CD4-positive, alpha-beta T cell (primary cell): ENCODE results near the gene VTA1. TPM values are rescaled to one million over a fixed set of nuclear protein-coding genes. Genes with fewer than 3 reads are reported as not detected.
"Not testable (repeated sequence)": the region's sequence is repeated elsewhere in the genome, so short reads cannot be mapped to it uniquely, and the experiment has no call there.

Experiments used
- ATAC-seq: fragments of 200-7000 bp; cut with Tn5 transposase; one replicate; pipeline ENCODE4 v1.10.0; 2022; ENCODE audit warnings: mild to moderate bottlenecking; ENCODE audit not compliant: poor library complexity
- CTCF ChIA-PET: fragments of 350-600 bp; sonication (Branson Sonifier 250); formaldehyde crosslinking; loops from one replicate; lab custom pipeline; 2021; ENCODE audit warnings: antibody characterized with exemption, inconsistent platforms; lab: Charles Lee
- POLR2A ChIA-PET: fragments of 350-600 bp; sonication (Branson Sonifier 250); formaldehyde crosslinking; loops from one replicate; lab custom pipeline; 2021; ENCODE audit warnings: antibody characterized with exemption, inconsistent platforms; lab: Charles Lee
- DNase-seq, 14 experiments: peaks; one replicate each; pipeline ENCODE4 v3.0.0-alpha.2; 2013 to 2020; ENCODE audit warnings: mixed read lengths in 2 of 14
- H3K27ac ChIP-seq, 2 donors: one replicate each; pipeline versions ENCODE4 v1.5.1 to v1.7.0; 2013; ENCODE audit warnings: low read length in 2 of 2, low read depth in 1 of 2, mild to moderate bottlenecking in 1 of 2
- H3K27me3 ChIP-seq, 2 experiments: 1 replicate in 1 of 2; 2 replicates in 1 of 2; pipeline versions ENCODE4 v1.6.1 to v1.7.0; 2013; ENCODE audit warnings: low read length in 2 of 2, control low read depth in 1 of 2, mild to moderate bottlenecking in 1 of 2, moderate library complexity in 1 of 2; ENCODE audit not compliant: insufficient read depth in 2 of 2, control insufficient read depth in 1 of 2
- H3K36me3 ChIP-seq: one replicate; pipeline ENCODE4 v1.6.1; 2013; ENCODE audit warnings: low read length, control low read depth; ENCODE audit not compliant: insufficient read depth
- H3K4me1 ChIP-seq: one replicate; pipeline ENCODE4 v1.6.1; 2013; ENCODE audit warnings: low read length, control low read depth; ENCODE audit not compliant: insufficient read depth
- H3K4me3 ChIP-seq: one replicate; pipeline ENCODE4 v1.5.1; 2013; ENCODE audit warnings: mild to moderate bottlenecking, low read length, moderate library complexity
- H3K9me3 ChIP-seq, 2 experiments: 1 replicate in 1 of 2; 2 replicates in 1 of 2; pipeline versions ENCODE4 v1.6.1 to v1.7.0; 2013; ENCODE audit warnings: low read length in 2 of 2, mild to moderate bottlenecking in 2 of 2, control low read depth in 1 of 2, moderate library complexity in 1 of 2; ENCODE audit not compliant: control insufficient read depth in 1 of 2, insufficient read depth in 1 of 2
- H3K27ac Mint-ChIP-seq: one replicate; pipeline ENCODE4 v1.8.0; 2020; ENCODE audit warnings: mixed read lengths
- H3K27me3 Mint-ChIP-seq: one replicate; pipeline ENCODE4 v1.8.0; 2021; ENCODE audit warnings: mixed read lengths
- H3K36me3 Mint-ChIP-seq: one replicate; pipeline ENCODE4 v1.8.0; 2021; ENCODE audit warnings: low read depth, mixed read lengths
- H3K4me1 Mint-ChIP-seq: one replicate; pipeline ENCODE4 v1.8.0; 2021; ENCODE audit warnings: low read depth, mixed read lengths
- H3K4me3 Mint-ChIP-seq: one replicate; pipeline ENCODE4 v1.8.0; 2020; ENCODE audit warnings: mild to moderate bottlenecking, mixed read lengths
- H3K9me3 Mint-ChIP-seq: one replicate; pipeline ENCODE4 v1.8.0; 2020; ENCODE audit warnings: mixed read lengths
- intact Hi-C, 2 experiments: fragments of 100-400 bp; cut with DNase I in 1 of 2; cut with micrococcal nuclease in 1 of 2; formaldehyde crosslinking; loops; one replicate each; pipeline versions ENCODE4 v1.15.1 to v1.9.0; 2023 to 2025; cut with DNase I, micrococcal nuclease
- total RNA-seq, 174 experiments: library from RNA in 2 of 174; stranded (reverse) in 2 of 174; gene quantifications; one replicate each; pipeline ENCODE4 v1.2.3 and lab custom pipeline; 2021 to 2026
- TF ChIP-seq, protein P1 (sequence below): fragments of 200-600 bp; IDR thresholded peaks from one replicate; pipeline ENCODE4 v1.8.0; 2022; ENCODE audit warnings: antibody characterized with exemption, mild to moderate bottlenecking

VTA1 gene
- total RNA-seq, 2 experiments from 2014 or later = 13.5 to 18.0 TPM

DNA sequence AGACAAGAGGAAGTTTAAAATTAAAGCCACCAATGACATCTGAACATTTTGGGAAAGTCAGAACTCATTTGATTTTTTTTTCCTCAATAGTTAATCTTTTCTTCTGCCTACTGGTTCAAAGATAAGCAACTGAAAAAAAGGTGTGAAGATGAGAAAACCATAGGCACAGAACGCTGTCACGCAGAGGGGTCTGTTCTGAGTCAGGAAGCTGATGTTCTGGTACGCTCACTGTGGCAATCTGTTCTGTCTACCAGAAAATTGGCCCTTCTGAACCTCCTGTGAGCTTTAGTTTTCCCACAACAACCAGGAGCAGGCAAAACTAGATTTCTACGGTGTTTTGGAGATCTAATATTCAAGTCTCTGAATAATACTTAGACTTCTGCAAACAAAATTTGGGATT, 78.1 kb downstream of the VTA1 start:
- peaks cover 2% of the 10 kb centered on the region for H3K36me3 Mint-ChIP-seq
- DNase-seq = no peak
- POLR2A ChIA-PET = no interaction called here
- Histone ChIP-seq H3K9me3 (no peaks in the 10 kb centered on the region), H3K4me3 (no peak overlapping the region), H3K36me3 (peaks cover 4% of the 10 kb centered on the region), H3K4me1 (no peaks in the 10 kb centered on the region), H3K27ac (no peak overlapping the region), H3K27me3 (no peaks in the 10 kb centered on the region)
- TF ChIP-seq, protein P1, sequence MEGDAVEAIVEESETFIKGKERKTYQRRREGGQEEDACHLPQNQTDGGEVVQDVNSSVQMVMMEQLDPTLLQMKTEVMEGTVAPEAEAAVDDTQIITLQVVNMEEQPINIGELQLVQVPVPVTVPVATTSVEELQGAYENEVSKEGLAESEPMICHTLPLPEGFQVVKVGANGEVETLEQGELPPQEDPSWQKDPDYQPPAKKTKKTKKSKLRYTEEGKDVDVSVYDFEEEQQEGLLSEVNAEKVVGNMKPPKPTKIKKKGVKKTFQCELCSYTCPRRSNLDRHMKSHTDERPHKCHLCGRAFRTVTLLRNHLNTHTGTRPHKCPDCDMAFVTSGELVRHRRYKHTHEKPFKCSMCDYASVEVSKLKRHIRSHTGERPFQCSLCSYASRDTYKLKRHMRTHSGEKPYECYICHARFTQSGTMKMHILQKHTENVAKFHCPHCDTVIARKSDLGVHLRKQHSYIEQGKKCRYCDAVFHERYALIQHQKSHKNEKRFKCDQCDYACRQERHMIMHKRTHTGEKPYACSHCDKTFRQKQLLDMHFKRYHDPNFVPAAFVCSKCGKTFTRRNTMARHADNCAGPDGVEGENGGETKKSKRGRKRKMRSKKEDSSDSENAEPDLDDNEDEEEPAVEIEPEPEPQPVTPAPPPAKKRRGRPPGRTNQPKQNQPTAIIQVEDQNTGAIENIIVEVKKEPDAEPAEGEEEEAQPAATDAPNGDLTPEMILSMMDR = no peak
- no peaks in the 10 kb centered on the region for H3K27me3 Mint-ChIP-seq
- H3K27ac Mint-ChIP-seq = no peak overlapping the region
- peaks cover 8% of the 10 kb centered on the region for H3K9me3 Mint-ChIP-seq
- intact Hi-C loops = loop anchor here in 1 of 2 experiments (10.0 kb wide), 1 partner anchor 160 kb away; no protein-coding TSS in a partner anchor
- ATAC-seq = no peak
- no peak overlapping the region for H3K4me3 Mint-ChIP-seq
- H3K4me1 Mint-ChIP-seq = no peaks in the 10 kb centered on the region
- CTCF ChIA-PET = no interaction called here

DNA sequence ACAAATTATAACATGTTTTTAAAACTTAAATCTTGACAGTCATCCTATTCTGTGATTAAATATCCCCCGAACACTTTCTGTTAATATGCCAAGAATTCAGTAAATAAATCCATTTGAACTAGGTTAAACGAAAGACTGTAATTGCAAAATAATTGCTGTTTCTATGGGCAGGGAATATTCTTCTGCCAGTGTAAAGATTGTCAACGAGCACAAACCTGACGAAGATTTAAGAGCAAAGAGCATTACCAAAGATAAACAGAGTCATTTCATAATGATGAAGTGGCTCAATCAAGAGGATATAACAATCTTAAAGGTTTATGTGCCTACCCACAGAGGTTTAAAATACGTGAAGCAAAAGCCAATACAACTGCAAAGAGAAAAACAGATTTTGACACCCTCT, 78.5 kb downstream of the VTA1 start:
- Mint-ChIP-seq H3K27me3 (no peaks in the 10 kb centered on the region), H3K4me1 (no peaks in the 10 kb centered on the region), H3K36me3 (no peaks in the 10 kb centered on the region), H3K27ac (no peak overlapping the region), H3K4me3 (no peak overlapping the region), H3K9me3 (peaks cover 8% of the 10 kb centered on the region)
- no peak overlapping the region for H3K27ac ChIP-seq
- ChIA-PET CTCF (no interaction called here), POLR2A (no interaction called here)
- no peaks in the 10 kb centered on the region for H3K27me3 ChIP-seq
- ATAC-seq = no peak
- no peak overlapping the region for H3K4me3 ChIP-seq
- no peaks in the 10 kb centered on the region for H3K4me1 ChIP-seq
- intact Hi-C loops = loop anchor here in 1 of 2 experiments (10.0 kb wide), 1 partner anchor 159 kb away; no protein-coding TSS in a partner anchor
- H3K36me3 ChIP-seq = no peaks in the 10 kb centered on the region
- TF ChIP-seq, protein P1 = no peak
- no peaks in the 10 kb centered on the region for H3K9me3 ChIP-seq
- no peak for DNase-seq

- CTCF ChIA-PET = no interaction called here
These were observed 79.7 kb downstream of the VTA1 start for GRCh38 chr6:142226731-142227130.

DNA sequence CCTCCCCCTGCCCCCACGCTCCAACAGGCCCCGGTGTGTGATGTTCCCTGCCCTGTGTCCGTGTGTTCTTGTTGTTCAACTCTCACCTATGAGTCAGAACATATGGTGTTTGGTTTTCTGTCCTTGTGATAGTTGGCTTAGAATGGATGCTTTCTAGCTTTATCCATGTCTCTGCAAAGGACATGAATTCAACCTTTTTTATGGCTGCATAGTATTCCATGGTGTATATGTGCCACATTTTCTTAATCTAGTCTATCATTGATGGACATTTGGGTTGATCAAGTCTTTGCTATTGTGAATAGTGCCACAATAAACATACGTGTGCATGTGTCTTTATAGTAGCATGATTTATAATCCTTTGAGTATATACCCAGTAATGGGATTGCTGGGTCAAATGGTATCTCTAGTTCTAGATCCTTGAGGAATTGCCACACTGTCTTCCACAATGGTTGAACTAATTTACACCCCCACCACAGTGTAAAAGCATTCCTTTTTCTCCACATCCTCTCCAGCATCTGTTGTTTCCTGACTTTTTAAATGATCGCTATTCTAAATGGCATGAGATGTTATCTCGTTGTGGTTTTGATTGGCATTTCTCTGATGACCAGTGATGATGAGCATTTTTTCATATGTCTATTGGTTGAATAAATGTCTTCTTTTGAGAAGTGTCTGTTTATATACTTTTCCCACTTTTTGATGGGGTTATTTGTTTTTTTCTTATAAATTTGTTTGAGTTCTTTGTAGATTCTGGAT, 82.6 kb downstream of the VTA1 start:
- H3K27me3 Mint-ChIP-seq, POLR2A ChIA-PET, CTCF ChIA-PET: not testable (repeated sequence)

More at GRCh38 chr6:142226731-142227130, 79.7 kb downstream of the VTA1 start:
- TF ChIP-seq, protein P1 = no peak
- Histone ChIP-seq H3K9me3 (no peaks in the 10 kb centered on the region), H3K27me3 (no peaks in the 10 kb centered on the region), H3K27ac (no peak overlapping the region), H3K36me3 (no peaks in the 10 kb centered on the region), H3K4me3 (no peak overlapping the region), H3K4me1 (no peaks in the 10 kb centered on the region)
- Mint-ChIP-seq H3K36me3 (no peaks in the 10 kb centered on the region), H3K4me1 (no peaks in the 10 kb centered on the region), H3K9me3 (peaks cover 8% of the 10 kb centered on the region), H3K4me3 (no peak overlapping the region), H3K27me3 (no peaks in the 10 kb centered on the region), H3K27ac (no peak overlapping the region)
- POLR2A ChIA-PET = no interaction called here
- DNase-seq = no peak
- intact Hi-C loops = loop anchor here in 1 of 2 experiments (10.0 kb wide), 1 partner anchor 158 kb away; no protein-coding TSS in a partner anchor
- no peak for ATAC-seq

More for the DNA sequence above, 82.6 kb downstream of the VTA1 start:
- not testable (repeated sequence) for H3K4me3 ChIP-seq, DNase-seq, H3K9me3 ChIP-seq, H3K27ac ChIP-seq, H3K4me1 ChIP-seq, H3K27me3 ChIP-seq, H3K36me3 Mint-ChIP-seq, H3K4me3 Mint-ChIP-seq, H3K36me3 ChIP-seq, ATAC-seq, H3K9me3 Mint-ChIP-seq, H3K27ac Mint-ChIP-seq
- peaks cover 18% of the 10 kb centered on the region for H3K4me1 Mint-ChIP-seq
- intact Hi-C loops = loop anchor here in 1 of 2 experiments (10.0 kb wide), 1 partner anchor 155 kb away; no protein-coding TSS in a partner anchor
